GM21390 (cell line): ENCODE results near the gene SLC38A7.
"Not testable (repeated sequence)": the region's sequence is repeated elsewhere in the genome, so short reads cannot be mapped to it uniquely, and the experiment has no call there.

Experiments
- ATAC-seq: cut with Tn5 transposase; IDR thresholded peaks from one replicate; pipeline ENCODE4 v1.9.1; 2021; ENCODE audit not compliant: unreplicated experiment

The SLC38A7 gene

DNA sequence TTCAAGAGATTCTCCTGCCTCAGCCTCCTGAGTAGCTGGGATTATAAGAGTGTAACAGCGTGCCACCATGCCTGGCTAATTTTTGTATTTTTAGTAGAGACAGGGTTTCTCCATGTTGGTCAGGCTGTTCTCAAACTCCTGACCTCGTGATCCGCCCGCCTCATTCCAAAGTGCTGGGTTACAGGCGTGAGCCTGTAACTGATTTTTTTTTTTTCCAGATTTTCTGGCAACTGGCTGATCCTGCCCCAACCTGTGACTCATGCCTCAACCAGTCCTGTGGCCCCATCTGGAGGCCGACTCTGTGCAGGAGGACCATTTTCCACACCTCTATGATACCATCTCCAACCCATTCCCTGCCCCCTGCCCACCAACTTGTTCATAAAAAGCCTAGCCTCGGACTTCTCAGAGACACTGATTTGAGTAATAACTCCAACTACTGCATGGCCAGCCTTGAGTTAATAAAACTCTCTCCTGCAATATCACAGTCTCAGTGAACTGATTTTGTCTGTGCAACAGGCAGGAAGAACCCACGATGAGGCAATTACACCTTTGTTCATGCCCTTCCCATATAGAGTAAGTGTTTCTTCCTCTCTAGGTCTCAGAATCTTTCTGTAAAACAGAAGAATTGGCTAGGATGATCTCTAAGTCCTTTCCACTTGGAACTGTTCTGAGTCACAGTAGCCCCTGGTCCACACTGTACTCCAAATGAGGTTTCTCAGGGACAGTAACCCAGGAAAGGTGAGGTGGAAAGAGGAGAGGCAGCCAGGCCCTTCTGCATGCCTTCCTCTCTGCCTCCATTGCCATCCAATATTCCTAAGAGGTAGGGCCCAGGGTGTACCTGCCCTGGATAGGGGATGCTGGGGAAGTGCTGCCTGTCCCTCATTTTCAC is 46.2 kb downstream of the SLC38A7 start:
- no peak for ATAC-seq

DNA sequence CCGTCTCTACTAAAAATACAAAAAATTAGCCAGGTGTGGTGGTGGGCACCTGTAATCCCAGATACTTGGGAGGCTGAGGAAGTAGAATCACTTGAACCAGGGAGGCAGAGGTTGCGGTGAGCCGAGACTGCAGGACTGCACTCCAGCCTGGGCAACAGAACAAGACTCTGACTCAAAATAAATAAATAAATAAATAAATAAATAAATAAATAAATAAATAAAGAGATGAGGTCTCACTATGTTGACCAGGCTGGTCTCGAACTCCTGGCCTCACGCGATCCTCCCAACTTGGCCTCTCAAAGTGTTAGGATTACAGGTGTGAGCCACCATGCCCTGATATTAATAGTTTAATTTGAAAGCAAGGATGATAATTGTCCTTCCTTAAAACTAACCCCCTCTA is 47.5 kb downstream of the SLC38A7 start:
- not testable (repeated sequence) for ATAC-seq

DNA sequence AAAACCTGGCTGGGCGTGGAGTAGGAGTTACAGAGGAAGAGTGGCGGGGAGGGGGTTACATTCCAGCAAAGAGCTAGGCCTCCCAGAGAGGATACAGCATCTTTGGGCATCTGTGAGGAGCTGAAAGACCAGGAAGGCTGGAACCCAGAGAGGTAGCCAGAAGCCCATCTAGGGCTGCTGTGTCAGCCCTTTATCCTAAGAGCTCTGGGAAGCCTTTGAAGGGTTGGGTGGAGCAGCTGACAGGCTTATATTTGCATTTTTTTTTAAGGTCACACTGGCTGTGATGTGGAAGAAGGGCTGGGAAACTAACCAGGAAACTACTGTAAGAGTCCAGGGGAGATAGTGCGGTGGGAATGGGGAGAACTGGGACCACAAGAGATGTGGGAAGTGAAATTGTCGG is 48.1 kb downstream of the SLC38A7 start:
- no peak for ATAC-seq

DNA sequence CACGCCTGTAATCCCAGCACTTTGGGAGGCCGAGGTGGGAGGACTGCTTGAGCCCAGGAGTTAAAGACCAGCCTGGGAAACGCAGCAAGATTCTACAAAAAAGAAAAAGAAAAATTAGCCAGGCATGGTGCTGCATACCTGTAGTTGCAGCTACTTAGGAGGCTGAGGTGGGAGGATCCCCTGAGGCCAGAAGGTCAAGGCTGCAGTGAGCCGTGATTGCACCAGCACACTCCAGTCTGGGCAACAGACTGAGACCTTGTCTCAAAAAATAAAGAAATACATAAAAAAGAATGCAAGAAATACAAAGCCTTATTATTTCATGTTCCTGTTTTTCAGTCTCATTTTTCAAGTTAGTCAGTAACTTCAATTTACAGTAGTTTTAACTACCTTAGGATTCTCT is 49.1 kb downstream of the SLC38A7 start:
- no peak for ATAC-seq

GRCh38 chr16:58634265-58634802 is 50.2 kb downstream of the SLC38A7 start:
- ATAC-seq = no peak

- peak; percentile 83 for ATAC-seq
Observed at GRCh38 chr16:58629733-58630640, 54.6 kb downstream of the SLC38A7 start, which contains the start of gene CNOT1. CNOT1 (minus strand) TSS chr16:58629826; CDS start chr16:58599337, 30,489 bp downstream.

DNA sequence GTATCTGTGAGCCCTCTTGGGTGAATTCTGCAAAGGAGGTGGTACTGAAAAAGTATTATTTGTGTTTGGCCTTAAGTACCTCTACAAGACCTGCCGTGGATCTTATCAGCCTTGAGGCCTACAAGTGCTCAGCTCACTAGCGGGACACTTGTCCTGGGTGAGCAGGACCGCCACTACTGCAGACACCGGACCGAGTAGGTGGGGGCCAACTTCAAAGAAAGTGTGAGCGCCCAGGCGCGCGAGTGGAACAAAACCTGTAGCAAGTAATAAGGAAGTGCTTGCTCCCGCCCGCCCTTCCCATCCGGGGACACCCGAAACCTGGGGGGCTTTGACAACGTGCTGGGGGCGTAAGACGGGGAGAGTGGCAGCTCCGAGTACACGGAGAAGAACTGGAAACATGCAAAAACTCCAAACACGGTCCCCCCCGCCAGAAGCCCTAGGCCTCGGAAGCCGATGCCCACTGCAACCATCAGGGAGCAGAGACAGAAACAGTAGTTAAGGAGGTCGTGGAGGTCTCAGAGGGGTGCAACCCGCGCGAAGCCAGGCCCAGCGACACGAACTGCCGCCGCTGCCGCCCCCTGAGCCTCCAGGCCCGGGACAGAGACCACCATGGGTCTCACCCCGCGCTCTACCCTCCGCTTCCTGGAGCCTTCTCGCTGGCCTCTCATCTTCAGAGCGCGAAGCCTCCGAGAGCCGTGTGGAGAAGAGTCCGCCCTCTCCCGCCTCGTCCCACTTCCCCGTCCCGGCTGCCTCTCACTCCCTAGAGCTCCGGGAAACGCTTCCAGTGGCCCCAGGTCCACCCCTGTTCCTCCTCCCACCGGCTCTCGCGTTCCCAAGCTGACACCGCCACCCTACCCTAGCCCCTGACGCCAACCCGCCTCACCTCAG is 55.5 kb downstream of the SLC38A7 start:
- ATAC-seq = peak; percentile 12

DNA sequence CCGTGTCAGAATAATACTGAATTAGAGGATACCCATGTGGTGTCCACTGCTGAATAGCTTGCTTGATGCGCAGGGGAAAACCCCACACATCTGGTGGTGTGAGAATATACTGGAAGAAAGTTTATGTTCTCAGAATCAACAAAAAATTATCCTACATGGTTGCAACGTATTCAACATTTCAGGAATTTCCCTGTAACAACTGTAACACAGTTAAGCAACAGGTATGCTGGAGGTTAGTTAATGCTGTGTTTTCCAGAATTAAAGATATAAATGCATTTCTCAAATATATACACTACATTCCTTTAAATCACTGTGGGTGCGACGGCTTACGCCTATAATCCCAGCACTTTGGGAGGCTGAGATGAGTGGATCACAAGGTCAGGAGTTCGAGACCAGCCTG is 60.4 kb downstream of the SLC38A7 start:
- no peak for ATAC-seq

GRCh38 chr16:58620396-58620795 is 64.2 kb downstream of the SLC38A7 start:
- no peak for ATAC-seq

DNA sequence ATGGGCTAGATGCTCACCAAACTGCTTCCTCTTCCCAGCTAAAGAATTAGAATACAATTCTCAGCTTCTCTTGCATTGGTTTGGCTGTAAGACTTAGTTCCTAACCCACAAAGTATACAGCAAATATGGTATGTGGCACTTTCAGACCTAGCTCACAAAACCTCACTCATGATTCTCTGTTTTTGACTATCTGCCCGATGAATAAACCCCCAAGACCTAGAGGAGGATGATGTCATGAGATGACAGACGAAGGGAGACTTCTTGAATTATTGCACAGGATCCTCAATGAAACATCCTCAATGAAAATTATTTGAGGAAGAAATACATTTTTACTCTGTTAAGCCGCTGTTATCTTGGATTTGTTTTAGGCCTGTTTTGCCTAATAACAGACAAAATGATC is 69.3 kb downstream of the SLC38A7 start:
- ATAC-seq = no peak
